Stomach (tissue), 9 donors: ENCODE measurements around the gene CBL. TPM values are rescaled to one million over a fixed set of nuclear protein-coding genes. Genes with fewer than 3 reads are reported as not detected.

Experiments
- DNase-seq, 2 donors: peaks; one replicate each; pipeline versions ENCODE4 v3.0.0 to v3.0.0-alpha.2; 2013 to 2019
- H3K27ac ChIP-seq, 5 donors: fragments of 200-600 bp in 4 of 5; sonication (generic) in 4 of 5; one replicate each; pipeline ENCODE4 v1.5.1; 2013 to 2019; ENCODE audit warnings: mild to moderate bottlenecking in 1 of 5, moderate library complexity in 1 of 5
- H3K27me3 ChIP-seq, 3 donors: fragments of 200-600 bp; sonication (generic); one replicate each; pipeline ENCODE4 v1.5.1; 2017 to 2019; ENCODE audit warnings: mixed run types in 1 of 3
- H3K36me3 ChIP-seq, 4 donors: fragments of 200-600 bp; sonication (generic); 1 replicate in 3 of 4; 2 replicates in 1 of 4; pipeline ENCODE4 v1.5.1; 2016 to 2019
- H3K4me1 ChIP-seq, 4 donors: fragments of 200-600 bp; sonication (generic); one replicate each; pipeline ENCODE4 v1.5.1; 2016 to 2019
- H3K4me3 ChIP-seq, 4 donors: fragments of 200-600 bp; sonication (generic) in 3 of 4; one replicate each; pipeline ENCODE4 v1.5.1; 2016 to 2019; ENCODE audit warnings: mild to moderate bottlenecking in 1 of 4
- H3K9me3 ChIP-seq, 4 donors: fragments of 200-600 bp; sonication (generic); one replicate each; pipeline ENCODE4 v1.5.1; 2016 to 2019
- EP300 ChIP-seq: sonication (generic); formaldehyde crosslinking; IDR thresholded peaks from one replicate; pipeline ENCODE4 v1.6.1; 2017; ENCODE audit warnings: antibody characterized with exemption
- POLR2A ChIP-seq, 4 donors: fragments of 450-650 bp; IDR thresholded peaks; one replicate each; pipeline ENCODE4 v1.6.1; 2016; ENCODE audit warnings: antibody characterized with exemption in 4 of 4, control low read depth in 2 of 4, mild to moderate bottlenecking in 1 of 4, moderate library complexity in 1 of 4
- POLR2AphosphoS5 ChIP-seq, 3 donors: sonication (generic); formaldehyde crosslinking; IDR thresholded peaks; one replicate each; pipeline ENCODE4 v1.6.1; 2016; ENCODE audit warnings: antibody characterized with exemption in 3 of 3
- WGBS, 5 donors: extraction: QIAGEN DNeasy Blood & Tissue Kit in 3 of 5; methylation state at CpG; one replicate each; pipeline versions ENCODE4 v1.1.5 to v1.1.7; 2013 to 2018; 5-methylcytosine and 5-hydroxymethylcytosine counted together
- intact Hi-C: fragments of 100-400 bp; cut with DNase I; formaldehyde crosslinking; loops from one replicate; pipeline ENCODE4 v1.15.1; 2023; ENCODE audit warnings: low total_unique reads
- polyA plus RNA-seq, 3 donors: library from polyadenylated mRNA; stranded (reverse); fragments of 200-250 nt; gene quantifications; one replicate each; pipeline ENCODE4 v1.2.3, GENCODE V29; 2013
- total RNA-seq, 5 donors: library from RNA; depleted of rRNA; stranded (reverse); fragments of >200 nt; gene quantifications; one replicate each; pipeline versions ENCODE4 v1.1.0 to v1.2.3, GENCODE V29; 2014 to 2016
- TF ChIP-seq, protein P1 (sequence below), 7 experiments: fragments of 450-650 bp in 4 of 7; fragments of 200-600 bp in 3 of 7; sonication (generic) in 3 of 7; IDR thresholded peaks; one replicate each; pipeline ENCODE4 v1.5.1; 2016 to 2019; ENCODE audit warnings: antibody characterized with exemption in 7 of 7, control low read depth in 2 of 7, mild to moderate bottlenecking in 1 of 7
- donor health status: healthy with polysubstance abuse.
- donor health status: Bipolar disorder and iron deficiency.
- donor health status: healthy.

The CBL gene
- total and polyA plus RNA-seq, 8 donors = 1.4 to 13.8 (median 7.9) TPM

- WGBS, 5 donors = 89 to 96% (median 94%) methylated on average over 8 of the region's 8 CpGs
- TF ChIP-seq POLR2AphosphoS5 (IDR thresholded peaks at IDR 0.05) (no peak), POLR2A (IDR thresholded peaks at IDR 0.05) (no peak), EP300 (no peak)
- TF ChIP-seq, protein P1, sequence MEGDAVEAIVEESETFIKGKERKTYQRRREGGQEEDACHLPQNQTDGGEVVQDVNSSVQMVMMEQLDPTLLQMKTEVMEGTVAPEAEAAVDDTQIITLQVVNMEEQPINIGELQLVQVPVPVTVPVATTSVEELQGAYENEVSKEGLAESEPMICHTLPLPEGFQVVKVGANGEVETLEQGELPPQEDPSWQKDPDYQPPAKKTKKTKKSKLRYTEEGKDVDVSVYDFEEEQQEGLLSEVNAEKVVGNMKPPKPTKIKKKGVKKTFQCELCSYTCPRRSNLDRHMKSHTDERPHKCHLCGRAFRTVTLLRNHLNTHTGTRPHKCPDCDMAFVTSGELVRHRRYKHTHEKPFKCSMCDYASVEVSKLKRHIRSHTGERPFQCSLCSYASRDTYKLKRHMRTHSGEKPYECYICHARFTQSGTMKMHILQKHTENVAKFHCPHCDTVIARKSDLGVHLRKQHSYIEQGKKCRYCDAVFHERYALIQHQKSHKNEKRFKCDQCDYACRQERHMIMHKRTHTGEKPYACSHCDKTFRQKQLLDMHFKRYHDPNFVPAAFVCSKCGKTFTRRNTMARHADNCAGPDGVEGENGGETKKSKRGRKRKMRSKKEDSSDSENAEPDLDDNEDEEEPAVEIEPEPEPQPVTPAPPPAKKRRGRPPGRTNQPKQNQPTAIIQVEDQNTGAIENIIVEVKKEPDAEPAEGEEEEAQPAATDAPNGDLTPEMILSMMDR (IDR thresholded peaks at IDR 0.05) = no peak
Measured at GRCh38 chr11:119248750-119249670, 42.9 kb downstream of the CBL start.

GRCh38 chr11:119249671-119250010, 43.5 kb downstream of the CBL start:
- H3K27me3 ChIP-seq = no peaks in the 10 kb centered on the region
- H3K4me1 ChIP-seq = peaks cover 0 to 15% (median 6%) of the 10 kb centered on the region in 4 donors
- intact Hi-C loops = no loop called here
- DNase-seq = no peak
- H3K27ac ChIP-seq = no peak overlapping the region
- TF ChIP-seq POLR2A (IDR thresholded peaks at IDR 0.05) (no peak), EP300 (no peak), POLR2AphosphoS5 (IDR thresholded peaks at IDR 0.05) (no peak)
- TF ChIP-seq, protein P1 (IDR thresholded peaks at IDR 0.05) = no peak
- H3K4me3 ChIP-seq = no peak overlapping the region
- WGBS, 5 donors = 64 to 96% (median 90%) methylated on average over 1 of the region's 1 CpG
- peaks cover 0 to 9% (median 7%) of the 10 kb centered on the region in 4 donors for H3K36me3 ChIP-seq
- no peaks in the 10 kb centered on the region for H3K9me3 ChIP-seq

More at GRCh38 chr11:119248750-119249670, 42.9 kb downstream of the CBL start:
- intact Hi-C loops = no loop called here
- H3K4me1 ChIP-seq = peaks cover 0 to 15% (median 6%) of the 10 kb centered on the region in 4 donors
- peaks cover 0 to 9% (median 5%) of the 10 kb centered on the region in 4 donors for H3K36me3 ChIP-seq
- DNase-seq = no peak
- H3K27me3 ChIP-seq = no peaks in the 10 kb centered on the region
- H3K4me3 ChIP-seq = no peak overlapping the region
- H3K27ac ChIP-seq = no peak overlapping the region
- H3K9me3 ChIP-seq = no peaks in the 10 kb centered on the region

DNA sequence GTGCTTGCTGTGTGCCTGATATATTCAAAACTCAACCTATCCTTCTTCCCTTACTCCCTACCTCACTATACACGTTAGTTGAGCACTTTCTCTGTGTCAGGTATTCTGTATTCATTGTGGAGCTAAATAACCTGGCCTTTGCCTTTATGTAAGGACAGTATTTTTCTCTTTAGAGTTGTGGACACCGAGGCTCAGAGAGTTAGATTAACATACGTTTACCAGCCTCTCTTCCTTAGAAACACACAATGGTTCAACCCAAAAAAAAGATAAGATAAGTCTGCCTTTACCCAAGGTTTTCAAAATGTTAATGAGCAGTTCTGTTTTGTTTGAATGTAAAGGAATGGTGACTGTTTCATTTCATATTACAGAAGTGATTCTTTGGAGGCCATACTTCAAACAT, 45.0 kb downstream of the CBL start:
- H3K27me3 ChIP-seq = no peaks in the 10 kb centered on the region
- TF ChIP-seq POLR2AphosphoS5 (IDR thresholded peaks at IDR 0.05) = no peak
- no peak for TF ChIP-seq POLR2A (IDR thresholded peaks at IDR 0.05)
- no peak for TF ChIP-seq EP300
- TF ChIP-seq, protein P1 (IDR thresholded peaks at IDR 0.05) = no peak
- DNase-seq = no peak
- H3K27ac ChIP-seq = no peak overlapping the region
- intact Hi-C loops = no loop called here
- no peaks in the 10 kb centered on the region for H3K9me3 ChIP-seq
- H3K4me1 ChIP-seq = peaks cover 0 to 15% (median 6%) of the 10 kb centered on the region in 4 donors
- 33 to 61% (median 44%) methylated on average over 3 of the region's 3 CpGs for WGBS, 5 donors
- no peak overlapping the region for H3K4me3 ChIP-seq
- peaks cover 0 to 11% (median 6%) of the 10 kb centered on the region in 4 donors for H3K36me3 ChIP-seq

DNA sequence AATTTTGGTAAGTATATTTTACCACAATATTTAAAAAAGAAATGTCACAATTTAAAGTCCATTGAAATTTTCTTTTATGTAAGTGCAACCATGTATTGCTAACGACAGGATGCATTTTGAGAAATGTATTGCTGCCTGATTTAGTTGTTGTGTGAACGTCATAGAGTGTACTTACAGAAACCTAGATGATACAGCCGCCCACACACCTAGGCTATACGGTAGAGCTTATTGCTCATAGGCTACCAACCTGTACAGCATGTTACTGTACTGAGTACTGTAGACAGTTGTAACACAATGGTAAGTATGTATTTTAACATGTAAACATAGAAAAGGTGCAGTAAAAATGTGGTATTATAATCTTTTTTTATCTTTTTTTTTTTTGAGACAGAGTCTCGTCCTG, 48.1 kb downstream of the CBL start:
- TF ChIP-seq POLR2A (IDR thresholded peaks at IDR 0.05) (no peak), POLR2AphosphoS5 (IDR thresholded peaks at IDR 0.05) (no peak), EP300 (no peak)
- TF ChIP-seq, protein P1 (IDR thresholded peaks at IDR 0.05) = no peak
- no peaks in the 10 kb centered on the region for H3K27me3 ChIP-seq
- no peak overlapping the region for H3K27ac ChIP-seq
- peaks cover 0 to 9% (median 6%) of the 10 kb centered on the region in 4 donors for H3K36me3 ChIP-seq
- intact Hi-C loops = no loop called here
- no peak overlapping the region for H3K4me3 ChIP-seq
- H3K4me1 ChIP-seq = peaks cover 0 to 22% (median 6%) of the 10 kb centered on the region in 4 donors
- H3K9me3 ChIP-seq = no peaks in the 10 kb centered on the region
- DNase-seq = peak in 1 of 2 donors; percentile 7
- 92 to 98% (median 95%) methylated on average over 5 of the region's 5 CpGs for WGBS, 5 donors
